Tibial artery (tissue), 4 donors: Measurements from ENCODE around the gene CALHM5.

Experiments
- DNase-seq, 2 donors: peaks; one replicate each; pipeline ENCODE4 v3.0.0-alpha.2; 2019
- H3K27ac ChIP-seq, 2 donors: fragments of 200-600 bp; sonication (generic) in 1 of 2; 1 replicate in 1 of 2; 2 replicates in 1 of 2; pipeline ENCODE4 v1.5.1; 2018 to 2019; ENCODE audit warnings: mild to moderate bottlenecking in 1 of 2
- H3K27me3 ChIP-seq, 2 donors: fragments of 200-600 bp; sonication (generic) in 1 of 2; one replicate each; pipeline versions ENCODE4 v1.5.1 to v1.6.0; 2016 to 2019
- H3K36me3 ChIP-seq, 3 donors: fragments of 200-600 bp; sonication (generic) in 2 of 3; one replicate each; pipeline ENCODE4 v1.5.1; 2016 to 2019; ENCODE audit warnings: mild to moderate bottlenecking in 2 of 3
- H3K4me1 ChIP-seq, 4 donors: fragments of 200-600 bp; sonication (generic) in 2 of 4; 1 replicate in 3 of 4; 2 replicates in 1 of 4; pipeline ENCODE4 v1.5.1; 2016 to 2019
- H3K4me3 ChIP-seq, 2 donors: fragments of 200-600 bp; sonication (generic) in 1 of 2; 1 replicate in 1 of 2; 2 replicates in 1 of 2; pipeline ENCODE4 v1.5.1; 2018 to 2019; ENCODE audit warnings: mild to moderate bottlenecking in 2 of 2
- H3K9me3 ChIP-seq, 3 donors: fragments of 200-600 bp; sonication (generic) in 1 of 3; one replicate each; pipeline ENCODE4 v1.5.1; 2016 to 2019
- CTCF ChIP-seq, 2 experiments: fragments of 200-600 bp in 1 of 2; fragments of 450-650 bp in 1 of 2; IDR thresholded peaks; one replicate each; pipeline ENCODE4 v1.5.1; 2017 to 2019; ENCODE audit warnings: antibody characterized with exemption in 2 of 2, mild to moderate bottlenecking in 1 of 2, moderate library complexity in 1 of 2
- intact Hi-C: fragments of 100-400 bp; cut with DNase I; formaldehyde crosslinking; loops from one replicate; pipeline ENCODE4 v1.15.0; 2023; ENCODE audit warnings: low total_unique reads

CALHM5 gene

GRCh38 chr6:116522896-116523295, 11.5 kb downstream of the CALHM5 start:
- Histone ChIP-seq H3K27ac (no peak overlapping the region), H3K27me3 (no peaks in the 10 kb centered on the region), H3K4me3 (no peak overlapping the region), H3K4me1 (peaks cover 0 to 4% (median 0%) of the 10 kb centered on the region in 4 donors), H3K36me3 (peaks cover 0 to under 1% (median 0%) of the 10 kb centered on the region in 3 donors), H3K9me3 (no peaks in the 10 kb centered on the region)
- TF ChIP-seq CTCF (IDR thresholded peaks at IDR 0.05): no peak
- intact Hi-C loops: no loop called here
- DNase-seq: no peak

- H3K27ac ChIP-seq: no peak overlapping the region
- no peak for TF ChIP-seq CTCF (IDR thresholded peaks at IDR 0.05)
- H3K9me3 ChIP-seq: no peaks in the 10 kb centered on the region
- H3K4me1 ChIP-seq: peaks cover 0 to 7% (median 0%) of the 10 kb centered on the region in 4 donors
- H3K4me3 ChIP-seq: no peak overlapping the region
- intact Hi-C loops: no loop called here
- no peak for DNase-seq
- H3K36me3 ChIP-seq: no peaks in the 10 kb centered on the region
- H3K27me3 ChIP-seq: no peaks in the 10 kb centered on the region
Observed at GRCh38 chr6:116524236-116524635, 12.8 kb downstream of the CALHM5 start.

GRCh38 chr6:116528133-116528532, 16.7 kb downstream of the CALHM5 start:
- Histone ChIP-seq H3K4me1 (peaks cover 0 to 7% (median 0%) of the 10 kb centered on the region in 4 donors), H3K36me3 (no peaks in the 10 kb centered on the region), H3K4me3 (no peak overlapping the region), H3K27ac (no peak overlapping the region), H3K27me3 (no peaks in the 10 kb centered on the region), H3K9me3 (no peaks in the 10 kb centered on the region)
- no peak for TF ChIP-seq CTCF (IDR thresholded peaks at IDR 0.05)
- intact Hi-C loops: no loop called here
- no peak for DNase-seq

- no peak overlapping the region for H3K27ac ChIP-seq
- TF ChIP-seq CTCF (IDR thresholded peaks at IDR 0.05): no peak
- H3K27me3 ChIP-seq: no peaks in the 10 kb centered on the region
- H3K4me1 ChIP-seq: peaks cover 0 to 7% (median 0%) of the 10 kb centered on the region in 4 donors
- no peak for DNase-seq
- no peaks in the 10 kb centered on the region for H3K9me3 ChIP-seq
- H3K4me3 ChIP-seq: no peak overlapping the region
- intact Hi-C loops: no loop called here
- H3K36me3 ChIP-seq: no peaks in the 10 kb centered on the region
Observed at GRCh38 chr6:116528780-116529179, 17.3 kb downstream of the CALHM5 start.

- H3K36me3 ChIP-seq: no peaks in the 10 kb centered on the region
- H3K9me3 ChIP-seq: no peaks in the 10 kb centered on the region
- TF ChIP-seq CTCF (IDR thresholded peaks at IDR 0.05): no peak
- intact Hi-C loops: loop anchor here (10.0 kb wide), 1 partner anchor 245 kb away; no protein-coding TSS in a partner anchor
- peaks cover 0 to 7% (median 0%) of the 10 kb centered on the region in 4 donors for H3K4me1 ChIP-seq
- no peaks in the 10 kb centered on the region for H3K27me3 ChIP-seq
- H3K27ac ChIP-seq: no peak overlapping the region
- DNase-seq: no peak
- H3K4me3 ChIP-seq: no peak overlapping the region
Observed at GRCh38 chr6:116529466-116530290, 18.2 kb downstream of the CALHM5 start.
